Measurements from ENCODE around the gene TIGD1. TPM values are rescaled to one million over a fixed set of nuclear protein-coding genes. Genes with fewer than 3 reads are reported as not detected.

Gene TIGD1
- total and polyA plus RNA-seq, 2 experiments from 2014 or later = 7.6 to 9.3 TPM

- Histone ChIP-seq H3K4me1 (ENCODE audit: insufficient read depth) (no peaks in the 10 kb centered on the region; the same call in 1 of the 2 replicates), H3K9me2 (ENCODE audit: insufficient read depth) (no peaks in the 10 kb centered on the region), H3K27ac (ENCODE audit: low read depth) (no peak overlapping the region), H3K27me3 (ENCODE audit: insufficient read depth) (peaks cover 29% of the 10 kb centered on the region), H2AFZ (no peak overlapping the region), H3K4me3 (no peak overlapping the region), H3F3A (replicated peaks; ENCODE audit: low read depth) (0 out of 2 replicates have a peak, but pooled peaks cover 5% of the 10 kb centered on the region), H3K79me2 (replicated peaks; ENCODE audit: insufficient read depth) (no peaks in the 10 kb centered on the region), H3K36me3 (ENCODE audit: insufficient read depth) (no peaks in the 10 kb centered on the region), H3K4me2 (no peak overlapping the region), H4K20me1 (replicated peaks; ENCODE audit: insufficient read depth) (no peaks in the 10 kb centered on the region)
- H3K4me3 Mint-ChIP-seq = no peak overlapping the region
- H3K4me1 Mint-ChIP-seq = peaks cover 19% of the 10 kb centered on the region
- TF ChIP-seq ZNF114 (CRISPR knock-in tag; IDR thresholded peaks at IDR 0.05) = no peak
- TF ChIP-seq, protein P1, sequence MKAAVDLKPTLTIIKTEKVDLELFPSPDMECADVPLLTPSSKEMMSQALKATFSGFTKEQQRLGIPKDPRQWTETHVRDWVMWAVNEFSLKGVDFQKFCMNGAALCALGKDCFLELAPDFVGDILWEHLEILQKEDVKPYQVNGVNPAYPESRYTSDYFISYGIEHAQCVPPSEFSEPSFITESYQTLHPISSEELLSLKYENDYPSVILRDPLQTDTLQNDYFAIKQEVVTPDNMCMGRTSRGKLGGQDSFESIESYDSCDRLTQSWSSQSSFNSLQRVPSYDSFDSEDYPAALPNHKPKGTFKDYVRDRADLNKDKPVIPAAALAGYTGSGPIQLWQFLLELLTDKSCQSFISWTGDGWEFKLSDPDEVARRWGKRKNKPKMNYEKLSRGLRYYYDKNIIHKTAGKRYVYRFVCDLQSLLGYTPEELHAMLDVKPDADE (IDR thresholded peaks at IDR 0.05) = no peak
- TF ChIP-seq, protein P2, sequence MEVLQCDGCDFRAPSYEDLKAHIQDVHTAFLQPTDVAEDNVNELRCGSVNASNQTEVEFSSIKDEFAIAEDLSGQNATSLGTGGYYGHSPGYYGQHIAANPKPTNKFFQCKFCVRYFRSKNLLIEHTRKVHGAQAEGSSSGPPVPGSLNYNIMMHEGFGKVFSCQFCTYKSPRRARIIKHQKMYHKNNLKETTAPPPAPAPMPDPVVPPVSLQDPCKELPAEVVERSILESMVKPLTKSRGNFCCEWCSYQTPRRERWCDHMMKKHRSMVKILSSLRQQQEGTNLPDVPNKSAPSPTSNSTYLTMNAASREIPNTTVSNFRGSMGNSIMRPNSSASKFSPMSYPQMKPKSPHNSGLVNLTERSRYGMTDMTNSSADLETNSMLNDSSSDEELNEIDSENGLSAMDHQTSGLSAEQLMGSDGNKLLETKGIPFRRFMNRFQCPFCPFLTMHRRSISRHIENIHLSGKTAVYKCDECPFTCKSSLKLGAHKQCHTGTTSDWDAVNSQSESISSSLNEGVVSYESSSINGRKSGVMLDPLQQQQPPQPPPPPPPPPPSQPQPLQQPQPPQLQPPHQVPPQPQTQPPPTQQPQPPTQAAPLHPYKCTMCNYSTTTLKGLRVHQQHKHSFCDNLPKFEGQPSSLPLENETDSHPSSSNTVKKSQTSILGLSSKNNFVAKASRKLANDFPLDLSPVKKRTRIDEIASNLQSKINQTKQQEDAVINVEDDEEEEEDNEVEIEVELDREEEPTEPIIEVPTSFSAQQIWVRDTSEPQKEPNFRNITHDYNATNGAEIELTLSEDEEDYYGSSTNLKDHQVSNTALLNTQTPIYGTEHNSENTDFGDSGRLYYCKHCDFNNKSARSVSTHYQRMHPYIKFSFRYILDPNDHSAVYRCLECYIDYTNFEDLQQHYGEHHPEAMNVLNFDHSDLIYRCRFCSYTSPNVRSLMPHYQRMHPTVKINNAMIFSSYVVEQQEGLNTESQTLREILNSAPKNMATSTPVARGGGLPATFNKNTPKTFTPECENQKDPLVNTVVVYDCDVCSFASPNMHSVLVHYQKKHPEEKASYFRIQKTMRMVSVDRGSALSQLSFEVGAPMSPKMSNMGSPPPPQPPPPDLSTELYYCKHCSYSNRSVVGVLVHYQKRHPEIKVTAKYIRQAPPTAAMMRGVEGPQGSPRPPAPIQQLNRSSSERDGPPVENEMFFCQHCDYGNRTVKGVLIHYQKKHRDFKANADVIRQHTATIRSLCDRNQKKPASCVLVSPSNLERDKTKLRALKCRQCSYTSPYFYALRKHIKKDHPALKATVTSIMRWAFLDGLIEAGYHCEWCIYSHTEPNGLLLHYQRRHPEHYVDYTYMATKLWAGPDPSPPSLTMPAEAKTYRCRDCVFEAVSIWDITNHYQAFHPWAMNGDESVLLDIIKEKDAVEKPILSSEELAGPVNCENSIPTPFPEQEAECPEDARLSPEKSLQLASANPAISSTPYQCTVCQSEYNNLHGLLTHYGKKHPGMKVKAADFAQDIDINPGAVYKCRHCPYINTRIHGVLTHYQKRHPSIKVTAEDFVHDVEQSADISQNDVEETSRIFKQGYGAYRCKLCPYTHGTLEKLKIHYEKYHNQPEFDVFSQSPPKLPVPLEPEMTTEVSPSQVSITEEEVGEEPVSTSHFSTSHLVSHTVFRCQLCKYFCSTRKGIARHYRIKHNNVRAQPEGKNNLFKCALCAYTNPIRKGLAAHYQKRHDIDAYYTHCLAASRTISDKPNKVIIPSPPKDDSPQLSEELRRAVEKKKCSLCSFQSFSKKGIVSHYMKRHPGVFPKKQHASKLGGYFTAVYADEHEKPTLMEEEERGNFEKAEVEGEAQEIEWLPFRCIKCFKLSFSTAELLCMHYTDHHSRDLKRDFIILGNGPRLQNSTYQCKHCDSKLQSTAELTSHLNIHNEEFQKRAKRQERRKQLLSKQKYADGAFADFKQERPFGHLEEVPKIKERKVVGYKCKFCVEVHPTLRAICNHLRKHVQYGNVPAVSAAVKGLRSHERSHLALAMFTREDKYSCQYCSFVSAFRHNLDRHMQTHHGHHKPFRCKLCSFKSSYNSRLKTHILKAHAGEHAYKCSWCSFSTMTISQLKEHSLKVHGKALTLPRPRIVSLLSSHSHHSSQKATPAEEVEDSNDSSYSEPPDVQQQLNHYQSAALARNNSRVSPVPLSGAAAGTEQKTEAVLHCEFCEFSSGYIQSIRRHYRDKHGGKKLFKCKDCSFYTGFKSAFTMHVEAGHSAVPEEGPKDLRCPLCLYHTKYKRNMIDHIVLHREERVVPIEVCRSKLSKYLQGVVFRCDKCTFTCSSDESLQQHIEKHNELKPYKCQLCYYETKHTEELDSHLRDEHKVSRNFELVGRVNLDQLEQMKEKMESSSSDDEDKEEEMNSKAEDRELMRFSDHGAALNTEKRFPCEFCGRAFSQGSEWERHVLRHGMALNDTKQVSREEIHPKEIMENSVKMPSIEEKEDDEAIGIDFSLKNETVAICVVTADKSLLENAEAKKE (CRISPR knock-in tag; IDR thresholded peaks at IDR 0.05) = no peak
- no peak for TF ChIP-seq EZH2 (IDR thresholded peaks at IDR 0.05; ENCODE audit: low read depth, unreplicated experiment)
- TF ChIP-seq, protein P3, sequence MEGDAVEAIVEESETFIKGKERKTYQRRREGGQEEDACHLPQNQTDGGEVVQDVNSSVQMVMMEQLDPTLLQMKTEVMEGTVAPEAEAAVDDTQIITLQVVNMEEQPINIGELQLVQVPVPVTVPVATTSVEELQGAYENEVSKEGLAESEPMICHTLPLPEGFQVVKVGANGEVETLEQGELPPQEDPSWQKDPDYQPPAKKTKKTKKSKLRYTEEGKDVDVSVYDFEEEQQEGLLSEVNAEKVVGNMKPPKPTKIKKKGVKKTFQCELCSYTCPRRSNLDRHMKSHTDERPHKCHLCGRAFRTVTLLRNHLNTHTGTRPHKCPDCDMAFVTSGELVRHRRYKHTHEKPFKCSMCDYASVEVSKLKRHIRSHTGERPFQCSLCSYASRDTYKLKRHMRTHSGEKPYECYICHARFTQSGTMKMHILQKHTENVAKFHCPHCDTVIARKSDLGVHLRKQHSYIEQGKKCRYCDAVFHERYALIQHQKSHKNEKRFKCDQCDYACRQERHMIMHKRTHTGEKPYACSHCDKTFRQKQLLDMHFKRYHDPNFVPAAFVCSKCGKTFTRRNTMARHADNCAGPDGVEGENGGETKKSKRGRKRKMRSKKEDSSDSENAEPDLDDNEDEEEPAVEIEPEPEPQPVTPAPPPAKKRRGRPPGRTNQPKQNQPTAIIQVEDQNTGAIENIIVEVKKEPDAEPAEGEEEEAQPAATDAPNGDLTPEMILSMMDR (conservative IDR thresholded peaks at IDR 0.05; ENCODE audit: low read depth in 2 of 2) = no peak
- TF ChIP-seq NANOG (IDR thresholded peaks at IDR 0.05; ENCODE audit: borderline replicate concordance) = no peak
- no peak for TF ChIP-seq REST (IDR thresholded peaks at IDR 0.05; ENCODE audit: unreplicated experiment)
- TF ChIP-seq EZH2phosphoT487 (IDR thresholded peaks at IDR 0.05; ENCODE audit: unreplicated experiment) = no peak
- TF ChIP-seq JUNB (IDR thresholded peaks at IDR 0.05; ENCODE audit: unreplicated experiment) = no peak
- peaks cover 25% of the 10 kb centered on the region for H3K27me3 Mint-ChIP-seq (ENCODE audit: insufficient read depth, low read depth, poor library complexity)
- no peaks in the 10 kb centered on the region for H3K36me3 Mint-ChIP-seq (ENCODE audit: low read depth)
- H3K27ac Mint-ChIP-seq = no peak overlapping the region
- ATAC-seq = no peak
- DNase-seq (ENCODE audit: low spot score) = no peak
- H3K9me3 Mint-ChIP-seq = no peaks in the 10 kb centered on the region
Measured at GRCh38 chr2:232518844-232519243, 31.5 kb downstream of the TIGD1 start.

All from GM23338 (cell line).